Right lobe of liver (tissue), 6 donors: ENCODE data around the gene ACAN. TPM values are rescaled to one million over a fixed set of nuclear protein-coding genes. Genes with fewer than 3 reads are reported as not detected.

ENCODE experiments used
- ATAC-seq, 4 donors: fragments of 200-7000 bp; cut with Tn5 transposase; one replicate each; pipeline ENCODE4 v1.9.1; 2020; ENCODE audit warnings: mild to moderate bottlenecking in 4 of 4, moderate library complexity in 4 of 4
- DNase-seq, 3 donors: peaks; one replicate each; pipeline ENCODE4 v3.0.0-alpha.2; 2020
- H3K27ac ChIP-seq, 3 donors: fragments of 200-600 bp; one replicate each; pipeline ENCODE4 v1.8.0; 2022
- H3K27me3 ChIP-seq, 2 donors: fragments of 200-600 bp; one replicate each; pipeline ENCODE4 v1.8.0; 2022
- H3K36me3 ChIP-seq, 4 donors: fragments of 200-600 bp; sonication (generic) in 1 of 4; one replicate each; pipeline versions ENCODE4 v1.5.1 to v1.8.0; 2017 to 2022; ENCODE audit warnings: control low read depth in 1 of 4
- H3K4me1 ChIP-seq, 4 donors: fragments of 200-600 bp; sonication (generic) in 1 of 4; one replicate each; pipeline versions ENCODE4 v1.5.1 to v1.8.0; 2017 to 2022; ENCODE audit warnings: control low read depth in 1 of 4
- H3K4me3 ChIP-seq, 3 donors: fragments of 200-600 bp; one replicate each; pipeline ENCODE4 v1.8.0; 2022
- H3K9me3 ChIP-seq, 4 donors: fragments of 200-600 bp; sonication (generic) in 1 of 4; one replicate each; pipeline versions ENCODE4 v1.5.1 to v1.8.0; 2017 to 2022; ENCODE audit warnings: control low read depth in 1 of 4
- CTCF ChIP-seq, 4 donors: fragments of 200-600 bp in 3 of 4; fragments of 450-650 bp in 1 of 4; IDR thresholded peaks; one replicate each; pipeline versions ENCODE4 v1.5.1 to v1.8.0; 2016 to 2022; ENCODE audit warnings: antibody characterized with exemption in 4 of 4, mild to moderate bottlenecking in 2 of 4
- POLR2A ChIP-seq: fragments of 450-650 bp; IDR thresholded peaks from one replicate; pipeline ENCODE4 v1.6.1; 2017; ENCODE audit warnings: antibody characterized with exemption, mild to moderate bottlenecking
- WGBS: methylation state at CpG from one replicate; pipeline ENCODE4 v1.1.6; 2018; ENCODE audit warnings: low coverage, low lambda C conversion rate; ENCODE audit not compliant: insufficient coverage; ENCODE audit errors: missing lambda C conversion rate; 5-methylcytosine and 5-hydroxymethylcytosine counted together
- intact Hi-C, 2 donors: fragments of 100-400 bp; cut with DNase I; formaldehyde crosslinking; loops; one replicate each; pipeline versions ENCODE4 v1.11.2 to v1.14.1; 2022
- total RNA-seq, 6 experiments: library from RNA; depleted of rRNA in 2 of 6; stranded (reverse); fragments of >200 nt in 2 of 6; fragmentation: NEBNext Ultra II Directional in 3 of 6; extraction: Animal tissue kit (Norgen Biotek cat#: 25700) in 3 of 6; gene quantifications; one replicate each; pipeline versions ENCODE4 v1.1.0 to v1.2.4, GENCODE V29; 2016 to 2023
- donor health status: DM: no; HTN: yes; CAD: no.
- donor health status: DM: no; HTN: no; CAD: no.
- donor health status: DM: no; HTN: no; CAD: no.
- donor health status: DM: no; HTN: yes; CAD: no.
- donor health status: DM: no; HTN: yes; CAD: no.

Gene ACAN
- total RNA-seq, 6 experiments from 2014 or later, result 0.07 TPM; not detected in 5

GRCh38 chr15:88871313-88871712 is 68.1 kb downstream of the ACAN start:
- H3K27ac ChIP-seq, result no peak overlapping the region
- H3K9me3 ChIP-seq, result no peaks in the 10 kb centered on the region
- TF ChIP-seq POLR2A, result no peak
- no peak for TF ChIP-seq CTCF (IDR thresholded peaks at IDR 0.05)
- no peak for ATAC-seq
- H3K27me3 ChIP-seq, result no peaks in the 10 kb centered on the region
- no peaks in the 10 kb centered on the region for H3K36me3 ChIP-seq
- intact Hi-C loops, result no loop called here
- no CpG with 5 or more reads among the region's 14 CpGs for WGBS
- H3K4me1 ChIP-seq, result no peaks in the 10 kb centered on the region
- DNase-seq, result no peak
- H3K4me3 ChIP-seq, result no peak overlapping the region

GRCh38 chr15:88872106-88872505 is 68.9 kb downstream of the ACAN start:
- H3K4me1 ChIP-seq, result no peaks in the 10 kb centered on the region
- H3K27me3 ChIP-seq, result no peaks in the 10 kb centered on the region
- H3K9me3 ChIP-seq, result no peaks in the 10 kb centered on the region
- TF ChIP-seq POLR2A (no peak), CTCF (IDR thresholded peaks at IDR 0.05) (no peak)
- H3K4me3 ChIP-seq, result no peak overlapping the region
- DNase-seq (no peak), ATAC-seq (no peak)
- intact Hi-C loops, result no loop called here
- 40% methylated on average over 1 of the region's 6 CpGs for WGBS
- H3K36me3 ChIP-seq, result no peaks in the 10 kb centered on the region
- no peak overlapping the region for H3K27ac ChIP-seq

- H3K27me3 ChIP-seq, result no peaks in the 10 kb centered on the region
- TF ChIP-seq POLR2A (no peak), CTCF (IDR thresholded peaks at IDR 0.05) (no peak)
- no peak overlapping the region for H3K4me3 ChIP-seq
- ATAC-seq (no peak), DNase-seq (no peak)
- no peaks in the 10 kb centered on the region for H3K9me3 ChIP-seq
- 60% methylated on average over 8 of the region's 9 CpGs for WGBS
- no peak overlapping the region for H3K27ac ChIP-seq
- H3K4me1 ChIP-seq, result no peaks in the 10 kb centered on the region
- H3K36me3 ChIP-seq, result no peaks in the 10 kb centered on the region
- intact Hi-C loops, result no loop called here
Measured at GRCh38 chr15:88872706-88873105, 69.5 kb downstream of the ACAN start.

- H3K36me3 ChIP-seq, result no peaks in the 10 kb centered on the region
- no peak overlapping the region for H3K4me3 ChIP-seq
- H3K27me3 ChIP-seq, result no peaks in the 10 kb centered on the region
- H3K9me3 ChIP-seq, result no peaks in the 10 kb centered on the region
- H3K4me1 ChIP-seq, result no peaks in the 10 kb centered on the region
- intact Hi-C loops, result no loop called here
- TF ChIP-seq CTCF (IDR thresholded peaks at IDR 0.05), result no peak
- TF ChIP-seq POLR2A, result no peak
- WGBS, result 70% methylated on average over 3 of the region's 13 CpGs
- no peak overlapping the region for H3K27ac ChIP-seq
- DNase-seq (no peak), ATAC-seq (no peak)
Measured at GRCh38 chr15:88873786-88874185, 70.5 kb downstream of the ACAN start.

GRCh38 chr15:88874275-88874674 is 71.0 kb downstream of the ACAN start:
- no peak overlapping the region for H3K27ac ChIP-seq
- no peaks in the 10 kb centered on the region for H3K4me1 ChIP-seq
- no peaks in the 10 kb centered on the region for H3K27me3 ChIP-seq
- no peak overlapping the region for H3K4me3 ChIP-seq
- DNase-seq, result no peak
- no peak for TF ChIP-seq CTCF (IDR thresholded peaks at IDR 0.05)
- no peak for TF ChIP-seq POLR2A
- intact Hi-C loops, result no loop called here
- 59% methylated on average over 14 of the region's 15 CpGs for WGBS
- ATAC-seq, result no peak
- H3K36me3 ChIP-seq, result no peaks in the 10 kb centered on the region
- H3K9me3 ChIP-seq, result no peaks in the 10 kb centered on the region
